A549 (cell line): Measurements from ENCODE around the gene NALCN. TPM values are rescaled to one million over a fixed set of nuclear protein-coding genes. Genes with fewer than 3 reads are reported as not detected.

Experiments used
- ATAC-seq, 2 experiments: fragments of 200-7000 bp in 1 of 2; fragments of >200 bp in 1 of 2; cut with Nextera tagmentation in 1 of 2; cut with Tn5 transposase in 1 of 2; 3 replicates each; pipeline versions ENCODE4 v1.8.0 to v1.9.1; 2018 to 2020; ENCODE audit warnings: mild to moderate bottlenecking in 1 of 2, moderate library complexity in 1 of 2
- CTCF ChIA-PET: fragments of 300-600 bp; sonication (Branson Sonifier 250); formaldehyde crosslinking; extraction: SDS; loops from one replicate; lab custom pipeline; 2021; ENCODE audit warnings: antibody characterized with exemption, inconsistent platforms; lab: Yijun Ruan, JAX
- POLR2A ChIA-PET: fragments of 350-600 bp; formaldehyde crosslinking; extraction: SDS; loops from one replicate; lab custom pipeline; 2021; ENCODE audit warnings: antibody characterized with exemption, inconsistent platforms; lab: Yijun Ruan, JAX
- DNase-seq, 2 experiments: peaks; one replicate each; pipeline versions ENCODE4 v3.0.0 to v3.0.0-alpha.2; 2011 to 2016; ENCODE audit warnings: low read depth in 1 of 2, low spot score in 1 of 2
- FAIRE-seq: peaks from 2 replicates; lab custom pipeline; 2011; peaks lifted over from hg19 to GRCh38; lab: Jason Lieb, UNC
- H3K27ac ChIP-seq, 2 experiments: fragments of >200 bp; sonication (Bioruptor Twin); formaldehyde crosslinking; 3 replicates each; pipeline ENCODE4 v1.5.1; 2016 to 2017
- H3K4me1 ChIP-seq: fragments of >200 bp; sonication (Bioruptor Twin); formaldehyde crosslinking; 3 replicates; pipeline ENCODE4 v1.6.1; 2016
- H3K4me2 ChIP-seq: fragments of >200 bp; sonication (Bioruptor Twin); formaldehyde crosslinking; 3 replicates; pipeline ENCODE4 v1.6.1; 2016
- H3K4me3 ChIP-seq: fragments of >200 bp; sonication (Bioruptor Twin); formaldehyde crosslinking; 3 replicates; pipeline ENCODE4 v1.5.1; 2016
- H3K9me3 ChIP-seq: fragments of >200 bp; sonication (Bioruptor Twin); formaldehyde crosslinking; 3 replicates; pipeline ENCODE4 v1.6.1; 2016
- ATOH8 ChIP-seq: fragments of 250-450 bp; sonication (Bioruptor Pico); IDR thresholded peaks from 2 replicates; pipeline ENCODE4 v1.5.0; 2020; ENCODE audit warnings: low read depth, mild to moderate bottlenecking, moderate library complexity
- CEBPB ChIP-seq, 2 experiments: fragments of >200 bp in 1 of 2; sonication (Bioruptor Twin) in 1 of 2; formaldehyde crosslinking in 1 of 2; IDR thresholded peaks; 2 replicates each; pipeline ENCODE4 v1.6.1; 2012 to 2016
- CHD4 ChIP-seq: fragments of 200-600 bp; sonication (generic); IDR thresholded peaks from 2 replicates; pipeline ENCODE4 v1.6.1; 2016; ENCODE audit warnings: antibody characterized with exemption, mild to moderate bottlenecking, borderline replicate concordance
- CTCF ChIP-seq: fragments of >200 bp; sonication (Bioruptor Twin); formaldehyde crosslinking; IDR thresholded peaks from 3 replicates; pipeline ENCODE4 v1.5.1; 2016
- EHF ChIP-seq: fragments of 250-450 bp; sonication (Bioruptor Pico); IDR thresholded peaks from 2 replicates; pipeline ENCODE4 v1.5.0; 2020; ENCODE audit warnings: mild to moderate bottlenecking
- ELK1 ChIP-seq: fragments of 150-350 bp; IDR thresholded peaks from 2 replicates; pipeline ENCODE4 v1.6.1; 2014; ENCODE audit warnings: low read depth, mild to moderate bottlenecking, low read length
- ESRRA ChIP-seq: fragments of 150-350 bp; IDR thresholded peaks from 2 replicates; pipeline ENCODE4 v1.6.1; 2014; ENCODE audit warnings: mild to moderate bottlenecking, low read length, borderline replicate concordance
- JUNB ChIP-seq: fragments of >200 bp; sonication (Bioruptor Twin); formaldehyde crosslinking; IDR thresholded peaks from 2 replicates; pipeline ENCODE4 v1.6.1; 2016
- KDM5A ChIP-seq: fragments of 200-600 bp; sonication (generic); IDR thresholded peaks from 2 replicates; pipeline ENCODE4 v1.6.1; 2016; ENCODE audit warnings: antibody characterized with exemption, mild to moderate bottlenecking
- MAX ChIP-seq: IDR thresholded peaks from 2 replicates; pipeline ENCODE4 v1.6.1; 2012
- NFE2L2 ChIP-seq: fragments of 150-350 bp; conservative IDR thresholded peaks from 2 replicates; pipeline ENCODE4 v1.6.1; 2014; ENCODE audit warnings: low read length
- NPAS2 ChIP-seq: fragments of 250-450 bp; sonication (Bioruptor Pico); IDR thresholded peaks from 2 replicates; pipeline ENCODE4 v1.8.0; 2022; ENCODE audit warnings: mild to moderate bottlenecking, moderate library complexity, borderline replicate concordance
- PHF8 ChIP-seq: fragments of 200-600 bp; sonication (generic); IDR thresholded peaks from 2 replicates; pipeline ENCODE4 v1.6.1; 2016; ENCODE audit warnings: low read depth, mild to moderate bottlenecking, antibody characterized with exemption, moderate library complexity, borderline replicate concordance
- POLR2A ChIP-seq: IDR thresholded peaks from 2 replicates; pipeline ENCODE4 v1.6.1; 2012; ENCODE audit warnings: mild to moderate bottlenecking, low read length
- RCOR1 ChIP-seq: fragments of 150-350 bp; IDR thresholded peaks from 2 replicates; pipeline ENCODE4 v1.6.1; 2014; ENCODE audit warnings: antibody characterized with exemption, low read length, low read depth
- RNF2 ChIP-seq: fragments of 200-600 bp; sonication (generic); IDR thresholded peaks from 2 replicates; pipeline ENCODE4 v1.6.1; 2016; ENCODE audit warnings: low read depth, mild to moderate bottlenecking, antibody characterized with exemption, moderate library complexity, borderline replicate concordance
- USF2 ChIP-seq: fragments of 450-650 bp; IDR thresholded peaks from 2 replicates; pipeline ENCODE4 v1.6.1; 2014; ENCODE audit warnings: antibody characterized with exemption
- WGBS: methylation state at CpG from one replicate; pipeline ENCODE4 v1.1.6; 2017; ENCODE audit errors: missing lambda C conversion rate; 5-methylcytosine and 5-hydroxymethylcytosine counted together
- polyA plus RNA-seq, 4 experiments: library from polyadenylated mRNA; depleted of rRNA in 3 of 4; stranded (reverse); fragments of >200 nt; fragmentation: RNase III in 1 of 4; extraction: RNeasy Plus Mini Kit Qiagen cat#74134 plus additional on column Dnase treatment in 1 of 4; gene quantifications; 2 replicates in 3 of 4; 3 replicates in 1 of 4; pipeline ENCODE4 v1.2.3, GENCODE V29; 2011 to 2017

Gene NALCN
- polyA plus RNA-seq, 2 of the 4 experiments (the other 2 are of a cell fraction): 1.8 to 4.9 TPM

- POLR2A ChIA-PET: no interaction called here
- H3K4me1 ChIP-seq: peaks cover 4% of the 10 kb centered on the region; the same call in 1 of the 3 replicates
- no peak overlapping the region for H3K4me3 ChIP-seq
- ATAC-seq (no peak; a peak in 1 of 6 replicates), DNase-seq (no peak), FAIRE-seq (no peak)
- WGBS: 83% methylated on average over 9 of the region's 9 CpGs
- TF ChIP-seq KDM5A: no peak
- CTCF ChIA-PET: no interaction called here
- no peak overlapping the region for H3K4me2 ChIP-seq
- no peaks in the 10 kb centered on the region for H3K9me3 ChIP-seq
- H3K27ac ChIP-seq: no peak overlapping the region
Measured at GRCh38 chr13:101408154-101408553, 8.2 kb downstream of the NALCN start.

GRCh38 chr13:101406791-101407190, 9.5 kb downstream of the NALCN start:
- no peak for FAIRE-seq

GRCh38 chr13:101401196-101401595, 15.1 kb downstream of the NALCN start:
- 94% methylated on average over 1 of the region's 1 CpG for WGBS
- DNase-seq (no peak), FAIRE-seq (no peak), ATAC-seq (no peak)
- Histone ChIP-seq H3K4me1 (0 out of 3 replicates have a peak, but pooled peaks cover 3% of the 10 kb centered on the region), H3K4me3 (no peak overlapping the region), H3K9me3 (no peaks in the 10 kb centered on the region), H3K4me2 (no peak overlapping the region), H3K27ac (no peak overlapping the region)
- ChIA-PET POLR2A (no interaction called here), CTCF (no interaction called here)
- TF ChIP-seq NFE2L2 (no peak), ELK1 (no peak), USF2 (no peak), RCOR1 (no peak), EHF (CRISPR knock-in tag) (no peak), JUNB (no peak), CTCF (no peak), POLR2A (no peak), KDM5A (no peak), RNF2 (no peak), PHF8 (no peak), CHD4 (no peak), NPAS2 (CRISPR knock-in tag) (no peak), ATOH8 (CRISPR knock-in tag) (no peak)

More at GRCh38 chr13:101406791-101407190, 9.5 kb downstream of the NALCN start:
- no peaks in the 10 kb centered on the region for H3K9me3 ChIP-seq
- CTCF ChIA-PET: no interaction called here
- WGBS: 62% methylated on average over 1 of the region's 1 CpG
- TF ChIP-seq CEBPB (IDR thresholded peaks at IDR 0.05) (0 out of 4 replicates have a peak, but pooled peaks of 1 of the 2 experiments have one; percentile 7), MAX (no peak), ESRRA (no peak)
- TF ChIP-seq, all 56 proteins: peak for 1
- peaks cover 4% of the 10 kb centered on the region; the same call in 1 of the 3 replicates for H3K4me1 ChIP-seq
- no peak overlapping the region for H3K27ac ChIP-seq
- H3K4me2 ChIP-seq: no peak overlapping the region
- DNase-seq: no peak
- ATAC-seq: no peak
- POLR2A ChIA-PET: no interaction called here
- no peak overlapping the region for H3K4me3 ChIP-seq
